HG03565 (cell line): Measurements from ENCODE around the gene SVOPL.

Source experiments
- ATAC-seq: cut with Tn5 transposase; IDR thresholded peaks from one replicate; pipeline ENCODE4 v1.9.1; 2021; ENCODE audit warnings: mild to moderate bottlenecking, moderate library complexity; ENCODE audit not compliant: unreplicated experiment

The SVOPL gene

DNA sequence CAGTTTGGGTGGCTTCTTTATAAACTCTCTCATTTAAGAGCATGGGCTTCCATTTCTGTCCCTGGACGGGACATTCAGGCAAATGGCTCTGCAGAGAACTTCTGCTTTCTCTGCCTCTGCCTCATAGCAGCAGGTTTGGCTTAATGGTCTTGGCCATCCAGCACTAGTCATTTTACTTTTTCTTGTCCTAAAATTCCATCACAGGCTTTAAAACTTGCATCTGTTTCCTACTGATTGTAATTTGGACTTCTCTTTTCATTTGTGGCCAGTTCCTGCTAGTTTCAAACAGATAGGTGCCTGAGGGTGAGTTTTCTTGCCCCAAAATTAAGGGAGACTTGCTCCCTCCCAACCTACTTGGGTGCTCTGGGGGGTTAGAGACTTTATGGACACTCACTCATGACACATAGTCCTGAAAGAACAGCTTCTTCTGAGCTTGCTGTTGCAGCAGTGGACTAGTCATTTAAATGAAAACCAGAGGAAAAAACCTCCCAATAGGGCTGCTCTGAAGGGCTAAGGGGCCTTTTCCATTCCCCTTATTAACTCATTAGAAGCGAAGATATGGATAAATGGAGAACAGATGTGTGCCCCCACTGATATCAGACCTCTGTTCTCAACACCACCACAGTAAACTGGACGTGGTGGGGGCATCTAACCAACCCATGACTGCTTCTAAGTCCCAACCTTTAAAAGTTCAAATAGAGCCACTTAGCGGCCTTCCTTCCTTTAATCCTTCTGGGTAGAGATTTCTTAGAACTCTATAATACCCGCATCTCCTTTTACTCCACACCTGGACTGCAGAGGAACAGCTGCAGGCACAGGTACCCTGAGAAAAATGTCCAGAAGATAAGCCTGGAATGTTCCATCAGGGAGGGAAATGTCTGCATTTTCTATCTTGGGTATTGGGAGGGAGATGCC, 38.8 kb downstream of the SVOPL start:
- ATAC-seq: no peak

DNA sequence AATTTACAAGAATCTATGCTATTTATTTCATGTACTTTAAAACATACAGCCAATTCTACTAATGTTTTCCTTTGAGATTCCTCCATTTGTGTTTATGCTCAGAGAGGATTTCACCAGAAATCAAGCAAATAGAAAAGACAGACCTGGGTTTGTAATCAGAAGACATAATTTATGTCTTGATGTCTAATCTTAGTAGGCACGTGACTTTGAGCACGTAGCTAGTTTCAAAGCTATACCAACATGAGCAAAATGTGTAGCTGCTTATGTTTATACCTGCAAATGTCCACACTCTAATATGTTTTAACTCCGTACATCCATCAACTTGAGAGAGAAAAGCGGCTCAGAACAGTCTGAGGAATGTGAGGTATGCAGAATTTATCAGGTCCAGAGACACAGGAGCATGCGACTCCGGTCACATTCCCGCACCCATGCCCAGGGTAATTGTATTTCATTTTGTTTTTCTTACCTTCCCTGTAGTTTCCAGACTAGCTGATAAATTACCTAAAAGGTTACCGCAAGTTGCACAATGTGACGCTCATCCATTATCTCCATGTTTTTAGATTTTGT, 40.0 kb downstream of the SVOPL start:
- ATAC-seq: no peak

- no peak for ATAC-seq
These were observed 42.3 kb downstream of the SVOPL start for GRCh38 chr7:138658889-138659288.

- no peak for ATAC-seq
These were observed 43.2 kb downstream of the SVOPL start for GRCh38 chr7:138657854-138658386.

GRCh38 chr7:138656952-138657351, 44.2 kb downstream of the SVOPL start:
- ATAC-seq: no peak

GRCh38 chr7:138654616-138655015, 46.5 kb downstream of the SVOPL start:
- no peak for ATAC-seq

- ATAC-seq: no peak
These were observed 51.7 kb downstream of the SVOPL start for GRCh38 chr7:138649506-138649905.

DNA sequence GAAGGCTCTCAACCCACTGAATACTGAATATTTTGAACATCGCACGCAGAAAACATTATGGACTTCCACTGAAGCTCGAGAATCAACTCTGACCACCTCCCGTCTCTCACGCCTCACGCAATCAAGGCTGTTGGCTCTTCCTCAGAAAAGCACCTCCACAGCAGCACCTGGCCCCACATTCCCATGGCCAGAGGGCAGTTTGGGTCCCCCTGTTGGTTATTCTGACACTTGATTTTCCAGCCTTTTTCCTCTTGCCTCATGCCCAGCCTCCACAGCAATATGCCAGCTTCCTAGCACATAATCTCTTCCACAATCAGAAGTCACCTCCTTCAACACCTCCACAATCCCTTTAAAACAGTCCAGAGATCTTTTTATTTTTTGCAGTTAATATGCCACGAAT, 55.9 kb downstream of the SVOPL start:
- no peak for ATAC-seq

DNA sequence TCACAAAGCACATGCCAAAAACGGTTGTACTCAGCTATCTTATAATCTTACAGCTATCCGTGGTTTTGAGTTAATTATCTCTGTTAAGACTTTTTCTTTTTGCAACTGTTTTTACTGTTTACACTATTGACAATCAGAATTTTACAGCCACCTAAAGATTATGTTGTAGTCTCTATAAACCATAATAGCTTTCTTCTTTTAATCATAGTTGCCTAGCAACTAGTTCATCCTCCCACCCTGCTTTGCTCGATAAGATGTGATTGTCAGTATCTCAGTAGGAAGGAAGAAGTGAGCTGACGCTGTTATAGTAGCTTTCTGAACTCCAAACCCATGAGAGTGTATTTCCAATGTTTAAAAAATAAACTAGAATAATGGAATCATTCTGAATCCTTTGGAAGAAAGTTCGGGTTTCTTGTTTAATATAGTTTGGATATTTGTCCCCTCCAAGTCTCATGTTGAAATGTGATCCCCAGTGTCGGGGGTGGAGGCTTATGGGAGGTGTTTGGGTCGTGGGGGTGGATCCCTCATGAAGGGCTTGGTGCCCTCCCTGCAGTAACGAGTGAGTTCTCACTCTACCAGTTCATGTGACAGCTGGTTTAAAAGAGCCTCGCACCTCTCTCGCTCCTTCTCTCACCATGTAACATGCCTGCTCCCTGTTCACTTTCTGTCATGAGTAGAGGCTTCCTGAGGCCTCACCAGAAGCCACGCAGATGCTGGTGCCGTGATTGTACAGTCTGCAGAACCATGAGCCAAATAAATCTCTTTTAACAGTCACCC, 68.1 kb downstream of the SVOPL start:
- no peak for ATAC-seq

GRCh38 chr7:138632384-138632783, 68.8 kb downstream of the SVOPL start:
- ATAC-seq: no peak

DNA sequence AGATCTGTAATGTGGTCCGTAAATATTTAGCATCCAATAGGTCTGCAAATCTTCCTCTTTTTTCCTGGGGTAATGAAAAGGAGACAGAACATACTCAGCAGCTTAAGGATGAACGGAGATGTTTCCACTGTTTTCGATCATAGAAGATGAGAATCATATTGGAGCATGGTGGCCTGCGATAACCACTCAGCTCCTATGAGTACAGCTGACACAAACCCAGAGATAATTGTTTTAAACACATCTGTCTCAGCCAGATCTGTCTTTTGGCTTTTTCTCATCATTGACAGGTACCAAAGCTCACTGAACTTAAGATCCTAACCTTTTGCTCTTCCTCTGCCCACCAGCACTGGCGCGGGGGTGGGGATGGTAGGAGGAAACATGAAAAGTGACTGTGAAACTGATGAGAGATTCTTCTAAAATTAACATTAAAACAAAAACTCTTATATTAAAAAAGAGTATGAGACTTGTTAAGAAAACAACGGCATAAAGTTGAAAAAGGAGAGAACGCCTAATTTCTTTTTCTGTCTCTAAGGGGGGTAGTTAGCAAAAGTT, 71.0 kb downstream of the SVOPL start:
- ATAC-seq: no peak

GRCh38 chr7:138627361-138627760, 73.8 kb downstream of the SVOPL start:
- no peak for ATAC-seq

DNA sequence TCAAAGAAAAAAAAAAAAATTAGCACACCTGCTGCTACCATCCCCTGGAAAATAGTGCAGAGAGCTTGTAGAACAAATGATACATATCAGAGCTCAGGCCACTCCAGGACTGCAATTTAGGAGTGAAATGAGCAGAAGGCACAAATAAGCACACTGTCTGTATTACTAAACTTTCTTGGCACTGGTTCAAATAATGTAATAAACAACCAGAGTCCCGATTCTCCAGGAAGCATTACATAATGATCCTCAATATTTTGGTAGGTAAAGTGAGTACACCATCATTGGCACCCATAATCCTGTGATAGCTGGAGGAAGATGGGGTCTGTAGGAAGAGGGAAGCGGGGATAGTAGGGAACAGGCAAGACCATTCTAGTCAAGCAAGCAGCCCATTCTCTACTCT, 74.3 kb downstream of the SVOPL start:
- ATAC-seq: no peak

- ATAC-seq: no peak
These were observed 75.3 kb downstream of the SVOPL start for GRCh38 chr7:138625849-138626230.

GRCh38 chr7:138625084-138625848, 75.9 kb downstream of the SVOPL start:
- no peak for ATAC-seq

- no peak for ATAC-seq
These were observed 78.3 kb downstream of the SVOPL start for GRCh38 chr7:138622841-138623240.

DNA sequence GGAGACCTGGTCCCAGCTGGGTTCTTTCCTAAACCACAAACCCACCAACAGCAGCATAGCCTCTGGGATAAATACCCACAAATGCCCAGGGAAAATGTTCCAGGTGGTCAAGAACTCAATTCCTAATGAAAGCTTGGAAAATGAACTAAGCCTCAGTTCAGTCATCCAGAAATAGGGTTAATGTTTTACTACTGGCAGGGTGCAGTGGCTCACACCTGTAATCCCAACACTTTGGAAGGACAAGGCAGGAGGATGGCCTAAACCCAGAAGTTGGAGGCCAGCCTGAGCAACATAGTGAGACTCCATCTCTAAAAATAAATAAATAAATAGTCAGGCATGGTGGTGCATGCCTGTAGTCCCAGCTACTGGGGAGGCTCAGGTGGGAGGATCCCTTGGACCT, 82.2 kb downstream of the SVOPL start:
- no peak for ATAC-seq

- no peak for ATAC-seq
These were observed 82.7 kb downstream of the SVOPL start for GRCh38 chr7:138618506-138618905.

- ATAC-seq: no peak
These were observed 85.1 kb downstream of the SVOPL start for GRCh38 chr7:138616085-138616484.

DNA sequence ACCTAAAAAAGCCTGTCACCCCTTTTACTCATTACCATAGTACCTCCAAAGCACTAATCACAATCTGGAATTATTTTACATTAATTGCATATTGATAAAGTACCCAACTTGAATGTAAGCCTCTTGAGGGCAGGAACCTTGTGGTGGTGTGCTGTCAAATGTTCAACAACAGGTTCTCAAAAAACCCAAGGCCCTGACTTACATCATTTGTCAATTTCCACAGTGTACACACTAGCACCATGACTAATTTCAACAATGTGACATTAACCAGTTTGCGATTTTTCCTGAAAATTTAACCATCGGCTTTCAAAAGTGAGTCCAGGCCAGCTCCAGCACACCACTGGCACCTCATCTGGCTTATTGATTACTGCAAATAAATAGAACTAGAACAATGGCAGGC, 87.5 kb downstream of the SVOPL start:
- no peak for ATAC-seq
